ENCODE measurements around the gene IKZF2.

DNA sequence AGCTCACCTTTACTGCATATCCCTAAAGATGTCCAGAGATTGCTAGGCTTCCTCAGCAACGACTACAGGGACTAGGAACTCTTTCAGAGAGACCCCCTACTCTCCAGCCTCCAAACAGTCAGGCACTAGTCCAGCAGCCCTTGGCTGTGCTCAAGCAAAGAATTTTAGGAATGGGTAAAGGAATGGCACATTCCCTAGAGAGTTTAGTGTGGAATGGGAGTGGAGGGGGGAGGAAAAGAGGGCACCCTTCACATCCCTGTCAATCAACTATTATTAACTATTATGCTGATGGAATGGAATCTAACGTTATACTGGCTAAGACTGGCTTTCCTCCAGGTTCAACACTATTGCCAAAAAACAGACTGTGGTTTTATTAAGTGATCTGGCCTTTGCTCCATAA is 64.8 kb downstream of the IKZF2 start:
- TF ChIP-seq, protein P1, sequence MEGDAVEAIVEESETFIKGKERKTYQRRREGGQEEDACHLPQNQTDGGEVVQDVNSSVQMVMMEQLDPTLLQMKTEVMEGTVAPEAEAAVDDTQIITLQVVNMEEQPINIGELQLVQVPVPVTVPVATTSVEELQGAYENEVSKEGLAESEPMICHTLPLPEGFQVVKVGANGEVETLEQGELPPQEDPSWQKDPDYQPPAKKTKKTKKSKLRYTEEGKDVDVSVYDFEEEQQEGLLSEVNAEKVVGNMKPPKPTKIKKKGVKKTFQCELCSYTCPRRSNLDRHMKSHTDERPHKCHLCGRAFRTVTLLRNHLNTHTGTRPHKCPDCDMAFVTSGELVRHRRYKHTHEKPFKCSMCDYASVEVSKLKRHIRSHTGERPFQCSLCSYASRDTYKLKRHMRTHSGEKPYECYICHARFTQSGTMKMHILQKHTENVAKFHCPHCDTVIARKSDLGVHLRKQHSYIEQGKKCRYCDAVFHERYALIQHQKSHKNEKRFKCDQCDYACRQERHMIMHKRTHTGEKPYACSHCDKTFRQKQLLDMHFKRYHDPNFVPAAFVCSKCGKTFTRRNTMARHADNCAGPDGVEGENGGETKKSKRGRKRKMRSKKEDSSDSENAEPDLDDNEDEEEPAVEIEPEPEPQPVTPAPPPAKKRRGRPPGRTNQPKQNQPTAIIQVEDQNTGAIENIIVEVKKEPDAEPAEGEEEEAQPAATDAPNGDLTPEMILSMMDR (optimal IDR thresholded peaks at IDR 0.05 in 1 of 3, IDR thresholded peaks at IDR 0.05 in 1 of 3, conservative IDR thresholded peaks at IDR 0.05 in 1 of 3; ENCODE audit: extremely low read depth in 1 of 3, insufficient read depth in 2 of 3, low read length in 3 of 3) = no peak
- no peak for TF ChIP-seq EZH2 (IDR thresholded peaks at IDR 0.05; ENCODE audit: low read length)

All from keratinocyte (primary cell).